Prostate gland (tissue), 2 donors: ENCODE results near the gene SETBP1.

Experiments used
- CTCF ChIP-seq, 4 experiments: fragments of 200-600 bp in 2 of 4; fragments of 450-650 bp in 2 of 4; sonication (generic) in 2 of 4; IDR thresholded peaks; 1 replicate in 3 of 4; 2 replicates in 1 of 4; pipeline ENCODE4 v1.5.1; 2016 to 2019; ENCODE audit warnings: antibody characterized with exemption in 4 of 4, mild to moderate bottlenecking in 2 of 4, moderate library complexity in 2 of 4
- POLR2AphosphoS5 ChIP-seq: sonication (generic); formaldehyde crosslinking; IDR thresholded peaks from one replicate; pipeline ENCODE4 v1.6.1; 2017; ENCODE audit warnings: antibody characterized with exemption

- TF ChIP-seq CTCF (IDR thresholded peaks at IDR 0.05) (no peak), POLR2AphosphoS5 (no peak)
Measured at GRCh38 chr18:44915213-44915612, 234.5 kb downstream of the SETBP1 start.
